ENCODE data around the gene USO1.

- TF ChIP-seq, protein P1, sequence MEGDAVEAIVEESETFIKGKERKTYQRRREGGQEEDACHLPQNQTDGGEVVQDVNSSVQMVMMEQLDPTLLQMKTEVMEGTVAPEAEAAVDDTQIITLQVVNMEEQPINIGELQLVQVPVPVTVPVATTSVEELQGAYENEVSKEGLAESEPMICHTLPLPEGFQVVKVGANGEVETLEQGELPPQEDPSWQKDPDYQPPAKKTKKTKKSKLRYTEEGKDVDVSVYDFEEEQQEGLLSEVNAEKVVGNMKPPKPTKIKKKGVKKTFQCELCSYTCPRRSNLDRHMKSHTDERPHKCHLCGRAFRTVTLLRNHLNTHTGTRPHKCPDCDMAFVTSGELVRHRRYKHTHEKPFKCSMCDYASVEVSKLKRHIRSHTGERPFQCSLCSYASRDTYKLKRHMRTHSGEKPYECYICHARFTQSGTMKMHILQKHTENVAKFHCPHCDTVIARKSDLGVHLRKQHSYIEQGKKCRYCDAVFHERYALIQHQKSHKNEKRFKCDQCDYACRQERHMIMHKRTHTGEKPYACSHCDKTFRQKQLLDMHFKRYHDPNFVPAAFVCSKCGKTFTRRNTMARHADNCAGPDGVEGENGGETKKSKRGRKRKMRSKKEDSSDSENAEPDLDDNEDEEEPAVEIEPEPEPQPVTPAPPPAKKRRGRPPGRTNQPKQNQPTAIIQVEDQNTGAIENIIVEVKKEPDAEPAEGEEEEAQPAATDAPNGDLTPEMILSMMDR (IDR thresholded peaks at IDR 0.05): no peak
- no peak for TF ChIP-seq POLR2A (IDR thresholded peaks at IDR 0.05)
These were observed 9.1 kb upstream of the USO1 start for GRCh38 chr4:75715105-75715799.

Measured in adrenal gland (tissue), 5 donors.